ENCODE data around the gene SLC7A4.
A peak's percentile ranks its signal among the peaks of the same experiment; 100 is the strongest.

The SLC7A4 gene

DNA sequence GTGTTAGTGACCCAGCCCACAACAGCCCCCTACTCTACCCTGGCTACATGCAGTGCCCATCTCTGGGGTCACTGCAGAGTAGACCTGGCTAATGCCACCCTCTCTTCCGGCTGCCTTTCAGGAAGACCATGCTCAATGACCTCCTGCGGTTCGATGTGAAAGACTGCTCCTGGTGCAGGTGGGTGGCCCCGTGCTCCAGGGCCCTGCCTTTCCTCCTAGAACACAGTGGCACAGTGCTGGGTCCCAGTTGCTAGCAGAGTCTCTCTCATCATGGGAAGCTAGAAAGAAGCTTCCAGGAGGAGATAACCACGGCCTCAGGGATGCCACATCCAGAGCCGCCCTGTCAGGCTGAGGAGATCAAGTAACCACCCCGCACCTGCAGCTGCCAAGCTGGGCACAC lies 46.6 kb downstream of the SLC7A4 start:
- Histone ChIP-seq H2AFZ (ENCODE audit: low read depth, low read length) (no peak overlapping the region), H3K4me3 (ENCODE audit: low read length) (no peak overlapping the region), H3K27ac (ENCODE audit: low read length) (no peak overlapping the region), H3K4me1 (ENCODE audit: low read length) (peaks cover 14% of the 10 kb centered on the region), H3K4me2 (ENCODE audit: low read length) (no peak overlapping the region), H3K9me3 (ENCODE audit: insufficient read depth, low read length) (no peaks in the 10 kb centered on the region), H4K20me1 (ENCODE audit: insufficient read depth, low read length) (no peaks in the 10 kb centered on the region), H3K79me2 (ENCODE audit: low read length) (peaks cover 20% of the 10 kb centered on the region), H3K27me3 (ENCODE audit: low read depth, low read length) (no peaks in the 10 kb centered on the region), H3K36me3 (replicated peaks; ENCODE audit: low read depth, low read length) (peaks cover 27% of the 10 kb centered on the region), H3K9ac (ENCODE audit: low read length) (no peak overlapping the region)
- no peak for TF ChIP-seq EZH2phosphoT487 (IDR thresholded peaks at IDR 0.05; ENCODE audit: low read depth)
- TF ChIP-seq, protein P1, sequence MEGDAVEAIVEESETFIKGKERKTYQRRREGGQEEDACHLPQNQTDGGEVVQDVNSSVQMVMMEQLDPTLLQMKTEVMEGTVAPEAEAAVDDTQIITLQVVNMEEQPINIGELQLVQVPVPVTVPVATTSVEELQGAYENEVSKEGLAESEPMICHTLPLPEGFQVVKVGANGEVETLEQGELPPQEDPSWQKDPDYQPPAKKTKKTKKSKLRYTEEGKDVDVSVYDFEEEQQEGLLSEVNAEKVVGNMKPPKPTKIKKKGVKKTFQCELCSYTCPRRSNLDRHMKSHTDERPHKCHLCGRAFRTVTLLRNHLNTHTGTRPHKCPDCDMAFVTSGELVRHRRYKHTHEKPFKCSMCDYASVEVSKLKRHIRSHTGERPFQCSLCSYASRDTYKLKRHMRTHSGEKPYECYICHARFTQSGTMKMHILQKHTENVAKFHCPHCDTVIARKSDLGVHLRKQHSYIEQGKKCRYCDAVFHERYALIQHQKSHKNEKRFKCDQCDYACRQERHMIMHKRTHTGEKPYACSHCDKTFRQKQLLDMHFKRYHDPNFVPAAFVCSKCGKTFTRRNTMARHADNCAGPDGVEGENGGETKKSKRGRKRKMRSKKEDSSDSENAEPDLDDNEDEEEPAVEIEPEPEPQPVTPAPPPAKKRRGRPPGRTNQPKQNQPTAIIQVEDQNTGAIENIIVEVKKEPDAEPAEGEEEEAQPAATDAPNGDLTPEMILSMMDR (IDR thresholded peaks at IDR 0.05; ENCODE audit: low read depth, low read length) = no peak

DNA sequence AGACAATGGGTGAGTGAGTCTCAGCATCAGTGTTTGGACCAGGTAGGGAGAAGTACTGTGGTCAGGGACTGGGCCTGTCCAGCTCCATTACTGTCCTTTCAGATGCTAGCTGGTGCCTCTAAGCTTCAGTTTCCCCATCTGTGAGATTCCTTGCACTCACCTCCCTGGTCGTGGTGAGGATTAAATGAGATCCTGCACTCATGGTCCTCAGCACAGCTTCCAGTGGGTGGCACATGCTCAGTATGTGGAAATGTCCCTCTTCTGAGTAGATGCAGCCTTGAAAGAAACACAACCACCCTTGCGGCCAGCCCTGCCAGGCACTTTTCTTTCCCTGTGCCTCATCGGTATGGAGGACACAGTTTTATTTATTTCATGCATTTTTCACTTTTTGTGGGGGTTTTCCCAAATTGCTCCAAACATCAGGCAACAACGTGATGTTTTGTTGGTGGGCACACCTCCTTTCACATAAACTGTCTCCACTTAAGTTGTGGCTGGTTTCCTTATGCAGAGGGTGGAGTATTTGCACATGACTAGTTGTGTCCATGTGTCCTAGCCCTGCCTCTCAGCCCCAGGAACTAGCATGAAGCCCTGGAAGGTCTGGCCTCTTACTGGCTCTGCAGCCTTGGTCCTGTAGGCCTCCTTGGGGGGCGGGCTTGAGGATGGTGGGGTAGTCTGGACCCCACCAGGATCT lies 49.1 kb downstream of the SLC7A4 start:
- Histone ChIP-seq H3K36me3 (replicated peaks; ENCODE audit: low read depth, low read length) (peaks cover 22% of the 10 kb centered on the region), H4K20me1 (ENCODE audit: insufficient read depth, low read length) (no peaks in the 10 kb centered on the region), H3K27me3 (ENCODE audit: low read depth, low read length) (no peaks in the 10 kb centered on the region), H3K4me3 (ENCODE audit: low read length) (peak overlapping the region; percentile 96), H3K4me2 (ENCODE audit: low read length) (peak overlapping the region; percentile 97), H3K9me3 (ENCODE audit: insufficient read depth, low read length) (no peaks in the 10 kb centered on the region), H3K9ac (ENCODE audit: low read length) (peak overlapping the region; percentile 98), H3K4me1 (ENCODE audit: low read length) (peaks cover 16% of the 10 kb centered on the region), H3K27ac (ENCODE audit: low read length) (no peak overlapping the region), H2AFZ (ENCODE audit: low read depth, low read length) (no peak overlapping the region), H3K79me2 (ENCODE audit: low read length) (peaks cover 20% of the 10 kb centered on the region)
- no peak for TF ChIP-seq EZH2phosphoT487 (IDR thresholded peaks at IDR 0.05; ENCODE audit: low read depth)
- TF ChIP-seq, protein P1 (IDR thresholded peaks at IDR 0.05; ENCODE audit: low read depth, low read length) = no peak

DNA sequence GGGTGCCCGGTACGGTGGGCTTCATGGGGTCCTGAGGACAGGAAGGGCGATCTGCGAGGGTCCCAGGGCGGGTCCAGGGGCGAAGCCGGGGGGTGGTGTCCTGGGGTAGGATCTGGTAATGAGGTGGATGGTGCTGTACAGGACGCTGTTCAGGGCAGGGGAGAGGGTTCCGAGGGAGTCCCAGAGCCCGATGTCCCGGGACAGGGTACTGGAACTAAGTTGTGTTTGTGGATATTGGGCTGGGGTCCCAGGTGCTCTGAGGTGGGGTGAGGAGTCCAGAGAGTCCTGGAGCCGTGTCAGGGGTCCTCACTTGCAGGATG lies 49.8 kb downstream of the SLC7A4 start:
- Histone ChIP-seq H3K9ac (ENCODE audit: low read length) (peak overlapping the region; percentile 98), H3K79me2 (ENCODE audit: low read length) (peaks cover 20% of the 10 kb centered on the region), H3K4me3 (ENCODE audit: low read length) (peak overlapping the region; percentile 96), H2AFZ (ENCODE audit: low read depth, low read length) (peak overlapping the region; percentile 74), H3K27ac (ENCODE audit: low read length) (peak overlapping the region; percentile 62), H3K4me2 (ENCODE audit: low read length) (peak overlapping the region; percentile 97), H3K36me3 (replicated peaks; ENCODE audit: low read depth, low read length) (peaks cover 17% of the 10 kb centered on the region), H3K4me1 (ENCODE audit: low read length) (peaks cover 16% of the 10 kb centered on the region), H3K9me3 (ENCODE audit: insufficient read depth, low read length) (no peaks in the 10 kb centered on the region), H4K20me1 (ENCODE audit: insufficient read depth, low read length) (no peaks in the 10 kb centered on the region), H3K27me3 (ENCODE audit: low read depth, low read length) (no peaks in the 10 kb centered on the region)
- TF ChIP-seq EZH2phosphoT487 (IDR thresholded peaks at IDR 0.05; ENCODE audit: low read depth) = no peak
- TF ChIP-seq, protein P1 (IDR thresholded peaks at IDR 0.05; ENCODE audit: low read depth, low read length) = no peak

DNA sequence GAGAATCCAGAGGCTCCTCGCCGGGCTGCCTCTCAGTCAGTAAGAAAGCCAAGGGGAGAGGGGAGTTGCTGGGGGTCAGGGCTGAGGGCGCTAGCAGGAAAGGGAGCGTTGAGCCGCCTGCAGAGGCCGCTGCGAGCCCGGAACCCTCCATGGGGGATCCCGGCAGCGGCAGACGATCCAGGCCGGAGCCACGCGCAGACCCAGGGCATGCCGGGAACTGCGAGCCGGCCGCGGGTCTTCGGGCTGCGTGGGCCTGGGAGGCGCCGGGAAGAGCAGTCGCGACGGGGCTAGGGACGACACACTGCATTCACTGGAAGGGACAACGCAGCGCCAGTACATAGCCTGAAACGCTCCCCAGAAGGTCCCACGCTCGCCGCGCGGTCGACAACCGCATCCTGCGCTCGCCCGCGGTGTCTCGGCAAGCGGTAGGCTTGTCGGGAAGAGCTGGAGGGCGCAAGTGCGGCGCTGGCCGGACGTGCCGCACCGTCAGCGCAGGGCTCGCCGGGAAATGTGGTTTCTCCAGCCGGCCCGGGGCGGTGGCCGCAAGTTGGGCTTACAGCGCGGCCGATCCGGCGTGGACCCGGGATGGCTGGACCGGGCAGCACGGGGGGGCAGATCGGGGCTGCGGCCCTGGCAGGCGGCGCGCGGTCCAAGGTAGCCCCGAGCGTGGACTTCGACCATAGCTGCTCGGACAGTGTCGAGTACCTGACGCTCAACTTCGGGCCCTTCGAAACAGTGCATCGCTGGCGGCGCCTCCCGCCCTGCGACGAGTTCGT lies 50.4 kb downstream of the SLC7A4 start, which contains the start of gene LZTR1:
TSS of gene LZTR1 (plus strand) at position 511 of the 776 bp plus-strand sequence. CDS start at position 586, 75 bp downstream.
- peaks cover 16% of the 10 kb centered on the region for H3K4me1 ChIP-seq (ENCODE audit: low read length)
- H4K20me1 ChIP-seq (ENCODE audit: insufficient read depth, low read length) = no peaks in the 10 kb centered on the region
- H3K27me3 ChIP-seq (ENCODE audit: low read depth, low read length) = no peaks in the 10 kb centered on the region
- peak within 1 kb of the TSS; percentile 74 for H2AFZ ChIP-seq (ENCODE audit: low read depth, low read length)
- H3K9ac ChIP-seq (ENCODE audit: low read length) = peak within 1 kb of the TSS; percentile 98
- H3K4me3 ChIP-seq (ENCODE audit: low read length) = peak within 1 kb of the TSS; percentile 96
- H3K79me2 ChIP-seq (ENCODE audit: low read length) = peaks cover 20% of the 10 kb centered on the region
- H3K27ac ChIP-seq (ENCODE audit: low read length) = peak within 1 kb of the TSS; percentile 62
- TF ChIP-seq EZH2phosphoT487 (IDR thresholded peaks at IDR 0.05; ENCODE audit: low read depth) = no peak
- TF ChIP-seq, protein P1 (IDR thresholded peaks at IDR 0.05; ENCODE audit: low read depth, low read length) = peak; percentile 64
- peak within 1 kb of the TSS; percentile 97 for H3K4me2 ChIP-seq (ENCODE audit: low read length)
- peaks cover 15% of the 10 kb centered on the region for H3K36me3 ChIP-seq (replicated peaks; ENCODE audit: low read depth, low read length)
- H3K9me3 ChIP-seq (ENCODE audit: insufficient read depth, low read length) = no peaks in the 10 kb centered on the region
